H1 (cell line): Measurements from ENCODE around the gene HNRNPM. TPM values are rescaled to one million over a fixed set of nuclear protein-coding genes. Genes with fewer than 3 reads are reported as not detected.

Experiments used
- CTCF ChIA-PET: fragments of 300-600 bp; sonication (Branson Sonifier 250); formaldehyde crosslinking; loops from one replicate; lab custom pipeline; 2021; ENCODE audit not compliant: partially characterized antibody; lab: Charles Lee
- POLR2A ChIA-PET: fragments of 300-600 bp; sonication (Branson Sonifier 250); formaldehyde crosslinking; loops from one replicate; lab custom pipeline; 2021; ENCODE audit warnings: inconsistent platforms; ENCODE audit not compliant: partially characterized antibody; lab: Charles Lee
- DNase-seq, 2 experiments: peaks; one replicate each; pipeline versions ENCODE4 v3.0.0 to v3.0.0-alpha.2; 2010 to 2022; ENCODE audit warnings: low spot score in 2 of 2, low read depth in 1 of 2, mixed read lengths in 1 of 2
- FAIRE-seq: peaks from 2 replicates; lab custom pipeline; 2011; peaks lifted over from hg19 to GRCh38; lab: Jason Lieb, UNC
- H2AFZ ChIP-seq: 2 replicates; pipeline ENCODE4 v1.8.1; 2012; ENCODE audit warnings: low read length, inconsistent platforms
- H2AK5ac ChIP-seq: 2 replicates; pipeline ENCODE4 v1.6.1; 2013; ENCODE audit warnings: low read depth, low read length
- H2BK120ac ChIP-seq: replicated peaks from 2 replicates; pipeline ENCODE3; 2013; ENCODE audit warnings: low read depth, low read length, inconsistent platforms
- H2BK12ac ChIP-seq: 2 replicates; pipeline ENCODE4 v1.6.1; 2013; ENCODE audit warnings: low read depth, low read length
- H2BK15ac ChIP-seq: 2 replicates; pipeline ENCODE4 v1.6.1; 2013; ENCODE audit warnings: low read length
- H2BK20ac ChIP-seq: 2 replicates; pipeline ENCODE4 v1.6.1; 2013; ENCODE audit warnings: low read length
- H2BK5ac ChIP-seq: 2 replicates; pipeline ENCODE4 v1.6.1; 2013; ENCODE audit warnings: low read depth, low read length
- H3K14ac ChIP-seq: 2 replicates; pipeline ENCODE4 v1.6.1; 2013; ENCODE audit warnings: inconsistent platforms; ENCODE audit not compliant: insufficient read length
- H3K18ac ChIP-seq: 2 replicates; pipeline ENCODE4 v1.6.1; 2013; ENCODE audit warnings: low read length; ENCODE audit errors: extremely low read depth
- H3K23ac ChIP-seq: 2 replicates; pipeline ENCODE4 v1.6.1; 2013; ENCODE audit warnings: inconsistent platforms; ENCODE audit not compliant: insufficient read length
- H3K23me2 ChIP-seq: 2 replicates; pipeline ENCODE4 v1.6.1; 2013; ENCODE audit warnings: low read depth, low read length
- H3K27ac ChIP-seq: 2 replicates; pipeline ENCODE4 v1.6.1; 2011; ENCODE audit warnings: low read depth, low read length, inconsistent platforms
- H3K27me3 ChIP-seq, 4 experiments: replicated peaks in 1 of 4; 1 replicate in 1 of 4; 2 replicates in 3 of 4; pipeline versions ENCODE4 v1.6.1 to v1.8.1; 2011 to 2013; ENCODE audit warnings: low read length in 3 of 4, mild to moderate bottlenecking in 3 of 4, inconsistent platforms in 2 of 4, mixed read lengths in 2 of 4, moderate library complexity in 1 of 4; ENCODE audit not compliant: control insufficient read depth in 3 of 4, insufficient read depth in 3 of 4; ENCODE audit errors: extremely low read depth in 1 of 4
- H3K36me3 ChIP-seq, 4 experiments: 2 replicates each; pipeline versions ENCODE4 v1.6.1 to v1.8.1; 2011 to 2013; ENCODE audit warnings: mild to moderate bottlenecking in 4 of 4, low read length in 3 of 4, moderate library complexity in 2 of 4, control low read depth in 1 of 4, inconsistent platforms in 1 of 4; ENCODE audit not compliant: insufficient read depth in 4 of 4, control insufficient read depth in 2 of 4
- H3K4ac ChIP-seq: replicated peaks from 2 replicates; pipeline ENCODE3; 2013; ENCODE audit warnings: low read length, low read depth, mixed read lengths, inconsistent platforms; ENCODE audit not compliant: insufficient read length
- H3K4me1 ChIP-seq, 4 experiments: replicated peaks in 1 of 4; 1 replicate in 1 of 4; 2 replicates in 3 of 4; pipeline versions ENCODE4 v1.6.1 to v1.8.1; 2011 to 2013; ENCODE audit warnings: low read length in 3 of 4, inconsistent platforms in 2 of 4, mixed read lengths in 1 of 4; ENCODE audit not compliant: insufficient read depth in 4 of 4, control insufficient read depth in 3 of 4
- H3K4me2 ChIP-seq, 2 experiments: 2 replicates each; pipeline versions ENCODE4 v1.6.1 to v1.8.1; 2011 to 2013; ENCODE audit warnings: low read depth in 2 of 2, low read length in 2 of 2, control low read depth in 1 of 2, inconsistent platforms in 1 of 2, mild to moderate bottlenecking in 1 of 2; ENCODE audit not compliant: insufficient read depth in 1 of 2
- H3K4me3 ChIP-seq, 4 experiments: fragments of 200-600, 300-600 bp in 1 of 4; sonication (generic), shearing (Covaris generic), sonication (Bioruptor Twin) in 1 of 4; 2 replicates each; pipeline versions ENCODE4 v1.5.1 to v1.8.1; 2011 to 2016; ENCODE audit warnings: low read length in 4 of 4, low read depth in 3 of 4, control low read depth in 2 of 4, inconsistent platforms in 2 of 4, mild to moderate bottlenecking in 2 of 4, mixed read lengths in 1 of 4, moderate library complexity in 1 of 4; ENCODE audit not compliant: insufficient read depth in 2 of 4; ENCODE audit errors: extremely low read depth in 1 of 4
- H3K56ac ChIP-seq: replicated peaks from 2 replicates; pipeline ENCODE3; 2013; ENCODE audit warnings: low read depth, mild to moderate bottlenecking, mixed read lengths, low read length, inconsistent platforms; ENCODE audit not compliant: insufficient read length
- H3K79me1 ChIP-seq: 2 replicates; pipeline ENCODE4 v1.6.1; 2013; ENCODE audit warnings: low read depth, low read length, control low read depth
- H3K79me2 ChIP-seq, 2 experiments: 2 replicates each; pipeline versions ENCODE4 v1.6.1 to v1.8.1; 2012 to 2013; ENCODE audit warnings: low read length in 2 of 2, mild to moderate bottlenecking in 2 of 2, inconsistent platforms in 1 of 2; ENCODE audit not compliant: insufficient read depth in 2 of 2, control insufficient read depth in 1 of 2
- H3K9ac ChIP-seq, 4 experiments: replicated peaks in 1 of 4; 1 replicate in 1 of 4; 2 replicates in 3 of 4; pipeline versions ENCODE4 v1.6.1 to v1.8.1; 2011 to 2013; ENCODE audit warnings: low read depth in 3 of 4, low read length in 3 of 4, control low read depth in 2 of 4, mild to moderate bottlenecking in 2 of 4, moderate library complexity in 2 of 4, inconsistent platforms in 1 of 4; ENCODE audit errors: extremely low read depth in 1 of 4
- H3K9me3 ChIP-seq, 2 experiments: 2 replicates each; pipeline versions ENCODE4 v1.6.1 to v1.8.1; 2012 to 2013; ENCODE audit warnings: mild to moderate bottlenecking in 2 of 2, moderate library complexity in 2 of 2, control low read depth in 1 of 2, inconsistent platforms in 1 of 2, low read depth in 1 of 2, low read length in 1 of 2, mixed read lengths in 1 of 2; ENCODE audit not compliant: insufficient read depth in 2 of 2
- H4K20me1 ChIP-seq, 2 experiments: replicated peaks in 1 of 2; 2 replicates each; pipeline versions ENCODE3 to v1.8.1; 2011 to 2013; ENCODE audit warnings: inconsistent platforms in 2 of 2, low read length in 2 of 2, mild to moderate bottlenecking in 1 of 2; ENCODE audit not compliant: insufficient read depth in 2 of 2, control insufficient read depth in 1 of 2
- H4K5ac ChIP-seq: 2 replicates; pipeline ENCODE4 v1.6.1; 2013; ENCODE audit warnings: low read length, low read depth, mixed read lengths, inconsistent platforms; ENCODE audit not compliant: insufficient read length
- H4K8ac ChIP-seq: 2 replicates; pipeline ENCODE4 v1.8.0; 2013; ENCODE audit warnings: mild to moderate bottlenecking, moderate library complexity, low read length, inconsistent platforms; ENCODE audit not compliant: insufficient read depth; ENCODE audit errors: extremely low read depth
- H4K91ac ChIP-seq: replicated peaks from 2 replicates; pipeline ENCODE3; 2013; ENCODE audit warnings: low read length, mixed read lengths, inconsistent platforms; ENCODE audit not compliant: insufficient read length
- BACH1 ChIP-seq: IDR thresholded peaks from 2 replicates; pipeline ENCODE4 v1.6.1; 2012; ENCODE audit warnings: low read length, improper control_type of control experiment
- BCL11A ChIP-seq, 2 experiments: IDR thresholded peaks; one replicate each; pipeline ENCODE4 v1.6.1; 2011; ENCODE audit warnings: low read depth in 2 of 2, low read length in 2 of 2, mild to moderate bottlenecking in 2 of 2
- CTBP2 ChIP-seq: IDR thresholded peaks from 2 replicates; pipeline ENCODE4 v1.7.0; 2011; ENCODE audit warnings: borderline replicate concordance, mild to moderate bottlenecking, moderate library complexity, mixed read lengths, low read length; ENCODE audit not compliant: insufficient read depth, insufficient read length
- EZH2 ChIP-seq: fragments of 200-600 bp; sonication (generic); IDR thresholded peaks from 2 replicates; pipeline ENCODE4 v1.7.1; 2012; ENCODE audit warnings: low read depth, mild to moderate bottlenecking, moderate library complexity, low read length, inconsistent platforms; ENCODE audit not compliant: severe bottlenecking
- GTF2F1 ChIP-seq: IDR thresholded peaks from 2 replicates; pipeline ENCODE4 v1.6.1; 2012; ENCODE audit warnings: low read depth, low read length, improper control_type of control experiment, borderline replicate concordance
- POU5F1 ChIP-seq: IDR thresholded peaks from 2 replicates; pipeline ENCODE4 v1.6.1; 2011; ENCODE audit warnings: low read depth, mild to moderate bottlenecking, low read length, moderate library complexity
- RXRA ChIP-seq: IDR thresholded peaks from 2 replicates; pipeline ENCODE4 v1.6.1; 2011; ENCODE audit warnings: low read depth, mild to moderate bottlenecking, low read length, moderate library complexity; ENCODE audit not compliant: insufficient read depth
- TBP ChIP-seq: IDR thresholded peaks from 2 replicates; pipeline ENCODE4 v1.6.1; 2011; ENCODE audit warnings: low read depth, low read length, improper control_type of control experiment
- USF2 ChIP-seq: IDR thresholded peaks from 2 replicates; pipeline ENCODE4 v1.6.1; 2011; ENCODE audit warnings: low read length, improper control_type of control experiment
- WGBS, 2 experiments: shearing (Covaris generic) in 1 of 2; methylation state at CpG; one replicate each; pipeline versions ENCODE4 v1.1.6 to v1.1.7; 2013 to 2015; ENCODE audit warnings: low lambda C conversion rate in 2 of 2, mixed read lengths in 2 of 2, inconsistent platforms in 1 of 2, low coverage in 1 of 2, missing lambda C conversion rate in 1 of 2; ENCODE audit not compliant: insufficient replicate concordance in 2 of 2, insufficient coverage in 1 of 2, insufficient read length in 1 of 2; ENCODE audit errors: extremely low coverage in 1 of 2, missing lambda C conversion rate in 1 of 2; 5-methylcytosine and 5-hydroxymethylcytosine counted together
- polyA plus RNA-seq, 7 experiments: library from polyadenylated mRNA; depleted of rRNA in 3 of 7; stranded (reverse) in 5 of 7; unstranded in 2 of 7; fragments of >200 nt in 5 of 7; fragments of 200-250 nt in 2 of 7; gene quantifications; 1 replicate in 5 of 7; 2 replicates in 1 of 7; 4 replicates in 1 of 7; pipeline versions ENCODE4 v1.2.1 to v1.2.3, GENCODE V29; 2011 to 2013; ENCODE audit warnings: missing spikeins in 2 of 7, mixed read lengths in 2 of 7
- total RNA-seq: library from RNA; stranded (reverse); fragmentation: NEBNext Ultra II Directional; extraction: Animal tissue kit (Norgen Biotek cat#: 25700); gene quantifications from 2 replicates; pipeline ENCODE4 v1.2.1, GENCODE V29; 2021

The HNRNPM gene
- total and polyA plus RNA-seq, 2 of the 8 experiments (the other 6 are each of a cell fraction or from before 2014, with no cell fraction given) = 375 to 474 TPM

GRCh38 chr19:8475005-8475404, 30.2 kb downstream of the HNRNPM start:
- WGBS, 2 experiments = 80% methylated on average over 1 of the region's 1 CpG; no CpG with 5 or more reads in 1 of the 2 experiments
- H2AK5ac ChIP-seq = no peak overlapping the region
- no peak overlapping the region for H3K4me2 ChIP-seq
- H4K91ac ChIP-seq = no peak overlapping the region
- no peak overlapping the region for H4K5ac ChIP-seq
- no peak overlapping the region for H3K18ac ChIP-seq
- no peak overlapping the region for H3K4me3 ChIP-seq
- H3K14ac ChIP-seq = no peak overlapping the region
- FAIRE-seq (no peak), DNase-seq (no peak)
- no peak overlapping the region for H2BK15ac ChIP-seq
- no peak overlapping the region for H2AFZ ChIP-seq
- ChIA-PET CTCF (interaction anchor here (1.2 to 1.4 kb wide), 2 partner anchors 12 to 30 kb away, joined by 4 to 5 read pairs; no protein-coding TSS in a partner anchor), POLR2A (interaction anchor here (0.7 to 1.7 kb wide), 2 partner anchors 16 to 20 kb away, joined by 3 to 4 read pairs; no protein-coding TSS in a partner anchor)
- H3K79me2 ChIP-seq = peaks cover 12 to 91% of the 10 kb centered on the region in 2 experiments
- no peaks in the 10 kb centered on the region for H3K4me1 ChIP-seq
- no peak overlapping the region for H3K4ac ChIP-seq
- H3K79me1 ChIP-seq = peaks cover 15% of the 10 kb centered on the region
- H3K36me3 ChIP-seq = peaks cover 28 to 87% (median 63%) of the 10 kb centered on the region in 4 experiments
- H3K9me3 ChIP-seq = no peaks in the 10 kb centered on the region
- H3K56ac ChIP-seq = no peak overlapping the region
- no peak overlapping the region for H3K27ac ChIP-seq
- H2BK20ac ChIP-seq = no peak overlapping the region
- no peaks in the 10 kb centered on the region for H3K27me3 ChIP-seq
- no peak overlapping the region for H3K23ac ChIP-seq
- no peak overlapping the region for H2BK120ac ChIP-seq
- H4K20me1 ChIP-seq = peaks cover 26 to 32% of the 10 kb centered on the region in 2 experiments
- H2BK5ac ChIP-seq = no peak overlapping the region
- no peak overlapping the region for H4K8ac ChIP-seq
- TF ChIP-seq RXRA (no peak), EZH2 (no peak), POU5F1 (no peak), CTBP2 (no peak), BCL11A (IDR thresholded peaks at IDR 0.05; ENCODE audit: low read depth in 2 of 2, low read length in 2 of 2) (no peak), USF2 (no peak), GTF2F1 (no peak), TBP (no peak), BACH1 (no peak)
- H3K23me2 ChIP-seq = no peaks in the 10 kb centered on the region
- H3K9ac ChIP-seq = no peak overlapping the region
- no peak overlapping the region for H2BK12ac ChIP-seq
